ENCODE data around the gene ALG2. TPM values are rescaled to one million over a fixed set of nuclear protein-coding genes. Genes with fewer than 3 reads are reported as not detected.

Gene ALG2
- total and polyA plus RNA-seq, 2 of the 13 experiments (the other 11 are each of a cell fraction or from before 2014, with no cell fraction given) = 46.2 to 49.0 TPM

- TF ChIP-seq ZNF678 (CRISPR knock-in tag; IDR thresholded peaks at IDR 0.05) (no peak), ZNF879 (CRISPR knock-in tag; IDR thresholded peaks at IDR 0.05) (no peak), ZNF329 (CRISPR knock-in tag; IDR thresholded peaks at IDR 0.05; ENCODE audit: low read depth) (no peak), ZNF441 (CRISPR knock-in tag; IDR thresholded peaks at IDR 0.05; ENCODE audit: borderline replicate concordance) (0 out of 2 replicates have a peak, but pooled peaks have one; percentile 43), ZNF563 (CRISPR knock-in tag; IDR thresholded peaks at IDR 0.05) (no peak), ZMYM2 (CRISPR knock-in tag; IDR thresholded peaks at IDR 0.05) (no peak), HNF4A (CRISPR knock-in tag; IDR thresholded peaks at IDR 0.05) (peak; percentile 61), BHLHE40 (IDR thresholded peaks at IDR 0.05; ENCODE audit: low read length) (peak; percentile 40), CCDC6 (CRISPR knock-in tag; IDR thresholded peaks at IDR 0.05) (no peak), SNAPC4 (CRISPR knock-in tag; IDR thresholded peaks at IDR 0.05) (no peak), NFATC3 (CRISPR knock-in tag; IDR thresholded peaks at IDR 0.05) (no peak), ZNF343 (CRISPR knock-in tag; IDR thresholded peaks at IDR 0.05) (no peak), E2F1 (CRISPR knock-in tag; IDR thresholded peaks at IDR 0.05) (no peak)
- TF ChIP-seq, protein P1, sequence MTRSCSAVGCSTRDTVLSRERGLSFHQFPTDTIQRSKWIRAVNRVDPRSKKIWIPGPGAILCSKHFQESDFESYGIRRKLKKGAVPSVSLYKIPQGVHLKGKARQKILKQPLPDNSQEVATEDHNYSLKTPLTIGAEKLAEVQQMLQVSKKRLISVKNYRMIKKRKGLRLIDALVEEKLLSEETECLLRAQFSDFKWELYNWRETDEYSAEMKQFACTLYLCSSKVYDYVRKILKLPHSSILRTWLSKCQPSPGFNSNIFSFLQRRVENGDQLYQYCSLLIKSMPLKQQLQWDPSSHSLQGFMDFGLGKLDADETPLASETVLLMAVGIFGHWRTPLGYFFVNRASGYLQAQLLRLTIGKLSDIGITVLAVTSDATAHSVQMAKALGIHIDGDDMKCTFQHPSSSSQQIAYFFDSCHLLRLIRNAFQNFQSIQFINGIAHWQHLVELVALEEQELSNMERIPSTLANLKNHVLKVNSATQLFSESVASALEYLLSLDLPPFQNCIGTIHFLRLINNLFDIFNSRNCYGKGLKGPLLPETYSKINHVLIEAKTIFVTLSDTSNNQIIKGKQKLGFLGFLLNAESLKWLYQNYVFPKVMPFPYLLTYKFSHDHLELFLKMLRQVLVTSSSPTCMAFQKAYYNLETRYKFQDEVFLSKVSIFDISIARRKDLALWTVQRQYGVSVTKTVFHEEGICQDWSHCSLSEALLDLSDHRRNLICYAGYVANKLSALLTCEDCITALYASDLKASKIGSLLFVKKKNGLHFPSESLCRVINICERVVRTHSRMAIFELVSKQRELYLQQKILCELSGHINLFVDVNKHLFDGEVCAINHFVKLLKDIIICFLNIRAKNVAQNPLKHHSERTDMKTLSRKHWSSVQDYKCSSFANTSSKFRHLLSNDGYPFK (CRISPR knock-in tag; IDR thresholded peaks at IDR 0.05; ENCODE audit: borderline replicate concordance) = no peak
- TF ChIP-seq, protein P2, sequence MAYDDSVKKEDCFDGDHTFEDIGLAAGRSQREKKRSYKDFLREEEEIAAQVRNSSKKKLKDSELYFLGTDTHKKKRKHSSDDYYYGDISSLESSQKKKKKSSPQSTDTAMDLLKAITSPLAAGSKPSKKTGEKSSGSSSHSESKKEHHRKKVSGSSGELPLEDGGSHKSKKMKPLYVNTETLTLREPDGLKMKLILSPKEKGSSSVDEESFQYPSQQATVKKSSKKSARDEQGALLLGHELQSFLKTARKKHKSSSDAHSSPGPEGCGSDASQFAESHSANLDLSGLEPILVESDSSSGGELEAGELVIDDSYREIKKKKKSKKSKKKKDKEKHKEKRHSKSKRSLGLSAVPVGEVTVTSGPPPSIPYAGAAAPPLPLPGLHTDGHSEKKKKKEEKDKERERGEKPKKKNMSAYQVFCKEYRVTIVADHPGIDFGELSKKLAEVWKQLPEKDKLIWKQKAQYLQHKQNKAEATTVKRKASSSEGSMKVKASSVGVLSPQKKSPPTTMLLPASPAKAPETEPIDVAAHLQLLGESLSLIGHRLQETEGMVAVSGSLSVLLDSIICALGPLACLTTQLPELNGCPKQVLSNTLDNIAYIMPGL (CRISPR knock-in tag; IDR thresholded peaks at IDR 0.05; ENCODE audit: borderline replicate concordance in 1 of 2, low read depth in 1 of 2) = no peak
- TF ChIP-seq, protein P3, sequence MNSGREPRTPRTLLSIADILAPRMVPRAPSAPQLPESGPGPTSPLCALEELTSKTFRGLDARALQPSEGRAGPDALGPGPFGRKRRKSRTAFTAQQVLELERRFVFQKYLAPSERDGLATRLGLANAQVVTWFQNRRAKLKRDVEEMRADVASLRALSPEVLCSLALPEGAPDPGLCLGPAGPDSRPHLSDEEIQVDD (CRISPR knock-in tag; IDR thresholded peaks at IDR 0.05; ENCODE audit: borderline replicate concordance) = no peak
Measured at GRCh38 chr9:99172124-99173091, 49.3 kb downstream of the ALG2 start (continued).

All from HepG2 (cell line).